ENCODE results near the gene FKBP10. TPM values are rescaled to one million over a fixed set of nuclear protein-coding genes. Genes with fewer than 3 reads are reported as not detected.
"Not testable (repeated sequence)": the region's sequence is repeated elsewhere in the genome, so short reads cannot be mapped to it uniquely, and the experiment has no call there.

The FKBP10 gene
- total and polyA plus RNA-seq, 7 experiments from 2014 or later: 0.34 to 0.76 TPM; not detected in 5

DNA sequence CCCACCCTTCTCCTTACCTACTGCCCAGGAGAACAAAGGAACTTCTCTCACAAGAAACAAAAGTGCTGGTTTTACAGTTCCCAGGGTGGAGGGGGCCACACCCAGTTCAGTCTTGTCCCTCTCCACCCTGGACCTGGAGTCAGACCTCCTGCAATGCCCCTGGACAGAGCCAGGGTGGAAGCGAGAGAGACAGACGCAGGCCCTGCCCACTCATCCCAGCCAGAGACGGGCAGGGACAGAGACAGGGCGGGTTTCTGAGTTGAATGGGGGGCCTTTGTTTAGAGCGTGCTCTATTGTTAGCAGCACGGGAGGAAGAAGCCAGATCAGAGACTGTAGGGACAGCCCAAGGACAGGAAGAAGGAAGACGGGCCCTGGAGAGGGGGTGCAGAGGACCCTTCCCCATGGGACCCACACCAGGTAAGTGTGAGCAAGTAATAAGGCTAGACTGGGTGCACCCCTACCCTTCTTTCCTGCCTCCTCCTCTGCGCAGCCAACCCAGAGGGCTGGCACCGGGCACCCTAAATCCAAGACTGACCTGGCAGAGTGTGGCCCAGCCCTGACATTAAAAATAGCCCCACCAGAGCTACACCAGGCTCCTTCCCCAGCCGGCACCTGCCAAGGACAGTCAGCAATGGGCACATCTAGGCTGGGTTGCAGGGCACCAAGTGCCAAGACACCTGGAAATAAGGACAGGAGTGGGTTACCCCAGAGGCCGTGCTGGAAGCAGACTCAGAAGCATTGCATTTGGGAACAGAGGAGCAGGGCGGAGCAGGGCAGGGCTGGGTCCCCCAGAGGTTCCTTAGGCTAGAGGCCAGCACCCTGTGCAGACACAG is 37.2 kb upstream of the FKBP10 start:
- H3K4me1 Mint-ChIP-seq: no peaks in the 10 kb centered on the region
- ATAC-seq: no peak
- H3K27ac Mint-ChIP-seq: no peak overlapping the region

GRCh38 chr17:41776262-41776900 is 36.4 kb upstream of the FKBP10 start:
- H3K27ac ChIP-seq (ENCODE audit: low read depth, low read length); intact Hi-C loops (cut with micrococcal nuclease); H3K27me3 Mint-ChIP-seq; H3K4me1 ChIP-seq (ENCODE audit: control insufficient read depth in 2 of 2, insufficient read depth in 2 of 2, low read length in 2 of 2); H3K36me3 Mint-ChIP-seq; H3K4me1 Mint-ChIP-seq; DNase-seq; CTCF ChIA-PET; H3K4me3 Mint-ChIP-seq; H3K27me3 ChIP-seq (ENCODE audit: control insufficient read depth in 2 of 2, insufficient read depth in 2 of 2, low read length in 2 of 2); H3K27ac Mint-ChIP-seq; H3K9me3 Mint-ChIP-seq; ATAC-seq; H3K4me3 ChIP-seq (ENCODE audit: low read length); H3K9me3 ChIP-seq (ENCODE audit: control insufficient read depth in 2 of 3, low read length in 3 of 3); H3K36me3 ChIP-seq (ENCODE audit: control insufficient read depth in 2 of 3, insufficient read depth in 3 of 3, low read length in 3 of 3): not testable (repeated sequence)
- POLR2A ChIA-PET: interaction anchor here (0.8 kb wide), 1 partner anchor 87 kb away, joined by 3 read pairs; no protein-coding TSS in a partner anchor

More for the DNA sequence above, 37.2 kb upstream of the FKBP10 start:
- intact Hi-C loops (cut with micrococcal nuclease): no loop called here
- H3K27me3 ChIP-seq (ENCODE audit: control insufficient read depth in 2 of 2, insufficient read depth in 2 of 2, low read length in 2 of 2): no peaks in the 10 kb centered on the region
- ChIA-PET POLR2A (interaction anchor here (0.6 to 0.8 kb wide), 2 partner anchors 80 to 86 kb away, joined by 3 read pairs; no protein-coding TSS in a partner anchor), CTCF (no interaction called here)
- H3K4me3 ChIP-seq (ENCODE audit: low read length): no peak overlapping the region
- DNase-seq: no peak
- no peaks in the 10 kb centered on the region for H3K36me3 ChIP-seq (ENCODE audit: control insufficient read depth in 2 of 3, insufficient read depth in 3 of 3, low read length in 3 of 3)
- no peak overlapping the region for H3K27ac ChIP-seq (ENCODE audit: low read depth, low read length)
- peaks cover 0 to 3% (median 0%) of the 10 kb centered on the region in 5 donors for H3K36me3 Mint-ChIP-seq
- H3K27me3 Mint-ChIP-seq: peaks cover 0 to 9% (median 4%) of the 10 kb centered on the region in 5 donors
- H3K4me1 ChIP-seq (ENCODE audit: control insufficient read depth in 2 of 2, insufficient read depth in 2 of 2, low read length in 2 of 2): no peaks in the 10 kb centered on the region
- no peaks in the 10 kb centered on the region for H3K9me3 ChIP-seq (ENCODE audit: control insufficient read depth in 2 of 3, low read length in 3 of 3)
- no peaks in the 10 kb centered on the region for H3K9me3 Mint-ChIP-seq
- H3K4me3 Mint-ChIP-seq: no peak overlapping the region

DNA sequence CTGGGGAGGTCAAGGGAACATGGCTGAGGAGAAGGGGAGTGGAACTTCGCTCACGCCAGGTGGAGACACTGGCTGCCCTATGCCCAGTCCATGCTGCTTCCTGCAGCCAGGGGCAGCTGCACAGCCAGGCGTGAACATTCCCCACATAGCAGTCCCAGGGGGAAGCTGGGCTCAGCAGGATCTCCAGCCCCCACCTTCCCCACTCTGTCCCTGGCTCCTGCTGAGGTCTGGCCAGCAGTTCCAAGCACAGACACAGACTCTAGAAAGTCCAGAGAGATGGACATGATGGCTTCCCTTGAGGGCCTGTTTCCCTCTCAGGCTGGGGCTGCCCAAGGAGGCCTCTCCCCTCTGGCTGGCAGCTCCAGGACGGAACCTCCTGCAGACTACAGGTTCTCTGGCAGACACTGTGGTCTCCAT is 35.6 kb upstream of the FKBP10 start:
- Mint-ChIP-seq H3K4me1 (no peaks in the 10 kb centered on the region), H3K4me3 (no peak overlapping the region), H3K27ac (no peak overlapping the region), H3K27me3 (peaks cover 4 to 13% (median 10%) of the 10 kb centered on the region in 5 donors), H3K9me3 (no peaks in the 10 kb centered on the region), H3K36me3 (peaks cover 0 to 3% (median 0%) of the 10 kb centered on the region in 5 donors)
- POLR2A ChIA-PET: no interaction called here
- H3K9me3 ChIP-seq (ENCODE audit: control insufficient read depth in 2 of 3, low read length in 3 of 3): no peaks in the 10 kb centered on the region
- no peaks in the 10 kb centered on the region for H3K4me1 ChIP-seq (ENCODE audit: control insufficient read depth in 2 of 2, insufficient read depth in 2 of 2, low read length in 2 of 2)
- H3K36me3 ChIP-seq (ENCODE audit: control insufficient read depth in 2 of 3, insufficient read depth in 3 of 3, low read length in 3 of 3): no peaks in the 10 kb centered on the region
- DNase-seq: no peak
- CTCF ChIA-PET: no interaction called here
- no peak overlapping the region for H3K4me3 ChIP-seq (ENCODE audit: low read length)
- ATAC-seq: no peak
- intact Hi-C loops (cut with micrococcal nuclease): no loop called here
- H3K27me3 ChIP-seq (ENCODE audit: control insufficient read depth in 2 of 2, insufficient read depth in 2 of 2, low read length in 2 of 2): no peaks in the 10 kb centered on the region
- no peak overlapping the region for H3K27ac ChIP-seq (ENCODE audit: low read depth, low read length)

DNA sequence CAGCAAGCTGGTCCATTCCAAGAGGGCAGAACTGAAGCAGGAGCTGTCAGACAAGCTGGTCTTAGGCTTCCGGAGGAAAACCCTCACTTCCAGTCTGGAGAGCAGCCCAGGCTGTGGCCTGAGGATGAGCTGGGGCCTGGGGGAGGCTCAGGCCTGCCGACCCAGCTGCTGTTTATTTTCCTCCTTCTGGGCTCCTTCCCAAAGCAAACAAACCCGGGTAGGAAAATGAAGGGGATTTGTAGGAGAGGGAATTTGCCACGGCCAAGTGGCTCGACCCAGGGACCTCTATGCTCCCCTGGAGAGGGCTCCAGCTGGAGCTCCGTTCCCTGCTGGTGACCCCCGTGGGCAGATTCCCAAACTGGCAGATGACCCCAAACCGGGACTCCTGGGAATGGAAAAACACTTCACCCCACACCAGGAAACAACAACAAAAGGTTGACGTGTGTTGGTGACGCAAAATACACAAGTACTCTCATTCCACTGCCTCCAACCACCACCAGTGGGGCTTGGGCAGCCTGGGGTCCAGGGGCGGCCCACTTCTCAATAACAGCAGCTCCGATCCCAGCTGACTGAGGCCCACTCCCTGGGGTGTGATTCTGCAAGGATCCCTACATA is 35.1 kb upstream of the FKBP10 start:
- no peak overlapping the region for H3K27ac Mint-ChIP-seq
- H3K27me3 ChIP-seq (ENCODE audit: control insufficient read depth in 2 of 2, insufficient read depth in 2 of 2, low read length in 2 of 2): no peaks in the 10 kb centered on the region
- CTCF ChIA-PET: no interaction called here
- no peaks in the 10 kb centered on the region for H3K9me3 Mint-ChIP-seq
- H3K36me3 ChIP-seq (ENCODE audit: control insufficient read depth in 2 of 3, insufficient read depth in 3 of 3, low read length in 3 of 3): no peaks in the 10 kb centered on the region
- peak overlapping the region in 1 of 10 donors; percentile 25 for H3K4me3 Mint-ChIP-seq
- H3K27me3 Mint-ChIP-seq: peaks cover 6 to 17% (median 14%) of the 10 kb centered on the region in 5 donors
- intact Hi-C loops (cut with micrococcal nuclease): no loop called here
- no peak for ATAC-seq
- no peak overlapping the region for H3K4me3 ChIP-seq (ENCODE audit: low read length)
- peaks cover 0 to 3% (median 0%) of the 10 kb centered on the region in 5 donors for H3K36me3 Mint-ChIP-seq
- POLR2A ChIA-PET: no interaction called here
- DNase-seq: no peak
- no peak overlapping the region for H3K27ac ChIP-seq (ENCODE audit: low read depth, low read length)
- no peaks in the 10 kb centered on the region for H3K9me3 ChIP-seq (ENCODE audit: control insufficient read depth in 2 of 3, low read length in 3 of 3)
- H3K4me1 Mint-ChIP-seq: no peaks in the 10 kb centered on the region
- H3K4me1 ChIP-seq (ENCODE audit: control insufficient read depth in 2 of 2, insufficient read depth in 2 of 2, low read length in 2 of 2): no peaks in the 10 kb centered on the region

DNA sequence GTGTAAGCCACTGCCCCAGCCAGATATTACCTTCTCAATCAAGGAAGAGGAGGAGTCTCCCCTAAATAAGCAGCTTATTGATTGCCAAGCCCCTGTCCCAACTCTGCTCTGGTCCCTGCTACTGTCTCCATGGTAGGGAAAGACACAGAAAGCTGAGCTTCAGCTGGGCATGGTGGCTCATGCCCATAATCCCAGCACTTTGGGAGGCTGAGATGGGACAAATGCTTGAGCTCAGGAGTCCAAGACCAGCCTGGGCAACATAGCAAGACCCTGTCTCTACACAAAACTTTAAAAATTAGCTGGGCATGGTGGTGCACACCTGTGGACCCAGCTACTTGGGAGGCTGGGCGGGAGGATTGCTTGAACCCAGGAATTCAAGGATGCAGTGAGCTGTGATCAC is 32.9 kb upstream of the FKBP10 start:
- POLR2A ChIA-PET: interaction anchor here (0.6 kb wide), 1 partner anchor 627 kb away, joined by 3 read pairs; no protein-coding TSS in a partner anchor
- no peak for DNase-seq

DNA sequence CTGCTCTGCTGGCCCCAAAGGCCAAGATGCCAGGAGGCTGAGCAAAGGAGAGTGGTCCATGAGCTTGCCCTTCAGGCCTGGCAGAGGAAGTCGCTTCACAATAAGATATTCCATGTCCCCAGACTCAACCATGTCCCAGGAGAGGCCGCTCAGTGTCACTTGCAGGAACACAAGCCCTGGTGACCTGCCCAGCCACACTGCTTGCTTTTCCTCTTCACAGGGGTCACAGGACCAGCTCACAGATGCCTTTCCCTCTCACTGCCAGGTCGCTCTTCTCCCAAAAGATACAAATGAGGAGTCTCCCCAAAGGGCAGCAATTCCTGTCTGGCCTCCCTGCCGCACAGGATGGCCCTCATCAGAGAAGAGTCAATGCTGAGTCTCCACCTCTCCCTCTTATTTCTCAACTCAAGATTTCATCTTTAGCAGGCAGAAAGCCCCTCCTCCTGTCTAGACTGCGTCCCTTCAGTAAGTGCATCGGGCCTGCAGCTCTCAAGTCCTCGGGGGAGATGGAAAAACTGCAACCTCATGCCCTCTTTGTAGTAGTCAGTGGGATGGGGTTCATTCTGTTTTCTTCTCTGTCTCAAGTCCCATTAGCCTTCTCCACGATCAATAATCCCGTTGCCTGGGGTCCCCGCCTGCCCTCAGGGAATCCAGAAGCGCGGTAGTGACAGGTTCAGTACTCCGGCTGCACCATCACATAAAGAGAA is 31.2 kb upstream of the FKBP10 start:
- no peak for ATAC-seq
- Histone ChIP-seq H3K9me3 (ENCODE audit: control insufficient read depth in 2 of 3, low read length in 3 of 3) (no peaks in the 10 kb centered on the region), H3K4me3 (ENCODE audit: low read length) (no peak overlapping the region), H3K4me1 (ENCODE audit: control insufficient read depth in 2 of 2, insufficient read depth in 2 of 2, low read length in 2 of 2) (peaks cover 0 to 11% of the 10 kb centered on the region in 2 donors), H3K36me3 (ENCODE audit: control insufficient read depth in 2 of 3, insufficient read depth in 3 of 3, low read length in 3 of 3) (no peaks in the 10 kb centered on the region), H3K27me3 (ENCODE audit: control insufficient read depth in 2 of 2, insufficient read depth in 2 of 2, low read length in 2 of 2) (peaks cover 0 to 6% of the 10 kb centered on the region in 2 donors), H3K27ac (ENCODE audit: low read depth, low read length) (no peak overlapping the region)
- no peak for DNase-seq
- no peak overlapping the region for H3K4me3 Mint-ChIP-seq
- H3K9me3 Mint-ChIP-seq: no peaks in the 10 kb centered on the region
- H3K36me3 Mint-ChIP-seq: no peaks in the 10 kb centered on the region
- intact Hi-C loops (cut with micrococcal nuclease): loop anchor here in 1 of 2 donors (1.0 kb wide), 1 partner anchor 43 kb away; no protein-coding TSS in a partner anchor
- peaks cover 0 to 14% (median 7%) of the 10 kb centered on the region in 7 donors for H3K4me1 Mint-ChIP-seq
- H3K27ac Mint-ChIP-seq: no peak overlapping the region
- peaks cover 16 to 31% (median 21%) of the 10 kb centered on the region in 5 donors for H3K27me3 Mint-ChIP-seq
- ChIA-PET POLR2A (no interaction called here), CTCF (no interaction called here)

More for the DNA sequence above, 32.9 kb upstream of the FKBP10 start:
- Mint-ChIP-seq H3K27ac (no peak overlapping the region), H3K9me3 (no peaks in the 10 kb centered on the region), H3K36me3 (peaks cover 0 to 3% (median 0%) of the 10 kb centered on the region in 5 donors), H3K27me3 (peaks cover 16 to 29% (median 25%) of the 10 kb centered on the region in 5 donors), H3K4me3 (no peak overlapping the region), H3K4me1 (peaks cover 0 to 8% (median under 1%) of the 10 kb centered on the region in 7 donors)
- Histone ChIP-seq H3K27ac (ENCODE audit: low read depth, low read length) (no peak overlapping the region), H3K4me1 (ENCODE audit: control insufficient read depth in 2 of 2, insufficient read depth in 2 of 2, low read length in 2 of 2) (peaks cover 0 to under 1% of the 10 kb centered on the region in 2 donors), H3K9me3 (ENCODE audit: control insufficient read depth in 2 of 3, low read length in 3 of 3) (no peaks in the 10 kb centered on the region), H3K36me3 (ENCODE audit: control insufficient read depth in 2 of 3, insufficient read depth in 3 of 3, low read length in 3 of 3) (no peaks in the 10 kb centered on the region), H3K4me3 (ENCODE audit: low read length) (no peak overlapping the region), H3K27me3 (ENCODE audit: control insufficient read depth in 2 of 2, insufficient read depth in 2 of 2, low read length in 2 of 2) (peaks cover 0 to 3% of the 10 kb centered on the region in 2 donors)
- intact Hi-C loops (cut with micrococcal nuclease): no loop called here
- CTCF ChIA-PET: interaction anchor here (0.9 kb wide), 1 partner anchor 39 kb away, joined by 3 read pairs; no protein-coding TSS in a partner anchor
- no peak for ATAC-seq

Measured in naive thymus-derived CD4-positive, alpha-beta T cell (primary cell).